IMR-90 (cell line): ENCODE results near the gene ABTB2. TPM values are rescaled to one million over a fixed set of nuclear protein-coding genes. Genes with fewer than 3 reads are reported as not detected.
A peak's percentile ranks its signal among the peaks of the same experiment; 100 is the strongest.

Experiments
- ATAC-seq: fragments of 200-7000 bp; cut with Tn5 transposase; 2 replicates; pipeline ENCODE4 v1.9.1; 2020; ENCODE audit warnings: low read depth, mild to moderate bottlenecking, moderate library complexity
- BruUV-seq: library from RNA; stranded (reverse); fragments of 400-500 nt; replicated peaks from 2 replicates; lab custom pipeline; 2021; lab: Mats Ljungman, UMichigan
- CTCF ChIA-PET: fragments of 300-600 bp; formaldehyde crosslinking; extraction: SDS; loops from one replicate; lab custom pipeline; 2021; ENCODE audit warnings: antibody characterized with exemption; lab: Yijun Ruan, JAX
- POLR2A ChIA-PET: fragments of 300-600 bp; sonication (Branson Sonifier 250); formaldehyde crosslinking; loops from one replicate; lab custom pipeline; 2022; ENCODE audit warnings: antibody characterized with exemption; ENCODE audit not compliant: unreplicated experiment; lab: Charles Lee
- DNase-seq: peaks from one replicate; pipeline ENCODE4 v3.0.0; 2013
- H2AFZ ChIP-seq: replicated peaks from 2 replicates; pipeline ENCODE3; 2013; ENCODE audit warnings: low read length, mild to moderate bottlenecking; ENCODE audit not compliant: poor library complexity
- H2AK5ac ChIP-seq: 2 replicates; pipeline ENCODE4 v1.6.1; 2013; ENCODE audit warnings: low read depth, low read length, inconsistent platforms
- H2AK9ac ChIP-seq: replicated peaks from 2 replicates; pipeline ENCODE3; 2013; ENCODE audit warnings: mild to moderate bottlenecking, low read depth, low read length, moderate library complexity; ENCODE audit not compliant: poor library complexity
- H2BK120ac ChIP-seq: 2 replicates; pipeline ENCODE4 v1.6.1; 2013; ENCODE audit warnings: low read depth, low read length, inconsistent platforms
- H2BK15ac ChIP-seq: 3 replicates; pipeline ENCODE4 v1.6.1; 2013; ENCODE audit warnings: low read depth, low read length, inconsistent platforms
- H2BK20ac ChIP-seq: 2 replicates; pipeline ENCODE4 v1.6.1; 2013; ENCODE audit warnings: low read depth, mild to moderate bottlenecking, inconsistent platforms, low read length, moderate library complexity
- H2BK5ac ChIP-seq: 2 replicates; pipeline ENCODE4 v1.6.1; 2013; ENCODE audit warnings: mild to moderate bottlenecking, low read depth, low read length, inconsistent platforms; ENCODE audit not compliant: poor library complexity, severe bottlenecking
- H3K14ac ChIP-seq: replicated peaks from 2 replicates; pipeline ENCODE4 v1.6.1; 2013; ENCODE audit warnings: low read depth, low read length, inconsistent platforms
- H3K18ac ChIP-seq: 2 replicates; pipeline ENCODE4 v1.6.1; 2013; ENCODE audit warnings: low read depth, low read length, control low read depth
- H3K23ac ChIP-seq: 2 replicates; pipeline ENCODE4 v1.6.1; 2013; ENCODE audit warnings: low read depth, low read length, inconsistent platforms
- H3K27ac ChIP-seq: 2 replicates; pipeline ENCODE4 v1.5.1; 2013; ENCODE audit warnings: mild to moderate bottlenecking, control low read depth, low read length; ENCODE audit not compliant: insufficient read depth
- H3K27me3 ChIP-seq: 2 replicates; pipeline ENCODE4 v1.6.1; 2013; ENCODE audit warnings: low read length; ENCODE audit not compliant: control insufficient read depth, insufficient read depth
- H3K36me3 ChIP-seq: 2 replicates; pipeline ENCODE4 v1.6.1; 2013; ENCODE audit warnings: low read length, mixed read lengths; ENCODE audit not compliant: control insufficient read depth, insufficient read depth
- H3K4ac ChIP-seq: 2 replicates; pipeline ENCODE4 v1.6.1; 2013; ENCODE audit warnings: low read depth, low read length, inconsistent platforms
- H3K4me1 ChIP-seq: 2 replicates; pipeline ENCODE4 v1.6.1; 2013; ENCODE audit warnings: low read length, mixed read lengths; ENCODE audit not compliant: control insufficient read depth, insufficient read depth
- H3K4me2 ChIP-seq: 2 replicates; pipeline ENCODE4 v1.6.1; 2013; ENCODE audit warnings: low read depth, mild to moderate bottlenecking, control low read depth, low read length, moderate library complexity
- H3K4me3 ChIP-seq: 2 replicates; pipeline ENCODE4 v1.5.1; 2013; ENCODE audit warnings: low read depth, mild to moderate bottlenecking, control low read depth, low read length, moderate library complexity; ENCODE audit not compliant: insufficient read depth
- H3K56ac ChIP-seq: 2 replicates; pipeline ENCODE4 v1.6.1; 2013; ENCODE audit warnings: low read length, inconsistent platforms; ENCODE audit not compliant: insufficient read depth; ENCODE audit errors: extremely low read depth
- H3K79me1 ChIP-seq, 2 experiments: 2 replicates each; pipeline ENCODE4 v1.6.1; 2013; ENCODE audit warnings: low read length in 2 of 2, inconsistent platforms in 1 of 2, low read depth in 1 of 2
- H3K9ac ChIP-seq: 2 replicates; pipeline ENCODE4 v1.6.1; 2013; ENCODE audit warnings: low read depth, low read length, control low read depth
- H3K9me1 ChIP-seq: 2 replicates; pipeline ENCODE4 v1.6.1; 2013; ENCODE audit warnings: low read length, inconsistent platforms; ENCODE audit not compliant: insufficient read depth
- H3K9me3 ChIP-seq: 2 replicates; pipeline ENCODE4 v1.6.1; 2013; ENCODE audit warnings: low read length; ENCODE audit not compliant: control insufficient read depth, insufficient read depth
- H4K20me1 ChIP-seq: 2 replicates; pipeline ENCODE4 v1.6.1; 2013; ENCODE audit warnings: low read length, inconsistent platforms; ENCODE audit not compliant: insufficient read depth
- H4K5ac ChIP-seq: 2 replicates; pipeline ENCODE4 v1.6.1; 2013; ENCODE audit warnings: mild to moderate bottlenecking, low read depth, low read length, control low read depth
- H4K8ac ChIP-seq, 2 experiments: 2 replicates each; pipeline ENCODE4 v1.6.1; 2013; ENCODE audit warnings: low read depth in 2 of 2, low read length in 2 of 2, control low read depth in 1 of 2, inconsistent platforms in 1 of 2
- H4K91ac ChIP-seq: 2 replicates; pipeline ENCODE4 v1.6.1; 2013; ENCODE audit warnings: low read depth, low read length, inconsistent platforms; ENCODE audit not compliant: insufficient read depth
- BHLHE40 ChIP-seq: fragments of 150-350 bp; IDR thresholded peaks from 2 replicates; pipeline ENCODE4 v1.6.1; 2016; ENCODE audit warnings: mild to moderate bottlenecking, low read depth, low read length
- CEBPB ChIP-seq: IDR thresholded peaks from 2 replicates; pipeline ENCODE4 v1.6.1; 2012; ENCODE audit warnings: low read depth, low read length, improper control_type of control experiment
- CHD1 ChIP-seq: IDR thresholded peaks from 2 replicates; pipeline ENCODE4 v1.6.1; 2012; ENCODE audit warnings: low read depth, low read length, improper control_type of control experiment
- FOS ChIP-seq: fragments of 150-350 bp; IDR thresholded peaks from 2 replicates; pipeline ENCODE4 v1.6.1; 2016; ENCODE audit warnings: low read depth, low read length
- MAFK ChIP-seq: IDR thresholded peaks from 2 replicates; pipeline ENCODE4 v1.6.1; 2012; ENCODE audit warnings: low read depth, low read length, improper control_type of control experiment
- MAZ ChIP-seq: IDR thresholded peaks from 2 replicates; pipeline ENCODE4 v1.6.1; 2012; ENCODE audit warnings: low read depth, mild to moderate bottlenecking, low read length, improper control_type of control experiment, moderate library complexity, borderline replicate concordance
- MXI1 ChIP-seq: IDR thresholded peaks from 2 replicates; pipeline ENCODE4 v1.6.1; 2012; ENCODE audit warnings: low read depth, mild to moderate bottlenecking, low read length, moderate library complexity, borderline replicate concordance
- NFE2L2 ChIP-seq: fragments of 150-350 bp; IDR thresholded peaks from 2 replicates; pipeline ENCODE4 v1.6.1; 2016; ENCODE audit warnings: low read depth, mild to moderate bottlenecking, low read length
- POLR2A ChIP-seq: IDR thresholded peaks from 2 replicates; pipeline ENCODE4 v1.6.1; 2012; ENCODE audit warnings: mild to moderate bottlenecking, low read depth, low read length
- RAD21 ChIP-seq: IDR thresholded peaks from 2 replicates; pipeline ENCODE4 v1.6.1; 2012; ENCODE audit warnings: low read length, improper control_type of control experiment
- RCOR1 ChIP-seq: IDR thresholded peaks from 2 replicates; pipeline ENCODE4 v1.6.1; 2012; ENCODE audit warnings: mild to moderate bottlenecking, low read length, improper control_type of control experiment; ENCODE audit not compliant: insufficient replicate concordance
- RFX5 ChIP-seq: IDR thresholded peaks from 2 replicates; pipeline ENCODE4 v1.8.0; 2012; ENCODE audit warnings: low read depth, mild to moderate bottlenecking, low read length, moderate library complexity
- SMC3 ChIP-seq: fragments of 150-350 bp; IDR thresholded peaks from 2 replicates; pipeline ENCODE4 v1.6.1; 2016; ENCODE audit warnings: low read depth, mild to moderate bottlenecking, antibody characterized with exemption, low read length, moderate library complexity
- WGBS, 2 experiments: methylation state at CpG; one replicate each; pipeline versions ENCODE4 v1.1.5 to v1.1.7; 2013; ENCODE audit warnings: missing lambda C conversion rate in 2 of 2; ENCODE audit not compliant: insufficient read length in 1 of 2; ENCODE audit errors: extremely low coverage in 2 of 2; 5-methylcytosine and 5-hydroxymethylcytosine counted together
- dilution Hi-C: fragments of 300-500 bp; cut with HindIII; formaldehyde crosslinking; loops from one replicate; pipeline ENCODE4 v1.14.3; 2018; ENCODE audit warnings: low sequenced_read_pairs; ENCODE audit not compliant: unreplicated experiment
- in situ Hi-C: fragments of 300-500 bp; cut with MboI; formaldehyde crosslinking; loops from 3 replicates; pipeline ENCODE4 v1.14.3; 2019; ENCODE audit warnings: low sequenced_read_pairs, inconsistent platforms, mixed read lengths
- intact Hi-C: fragments of 100-400 bp; cut with micrococcal nuclease; formaldehyde crosslinking; loops from 2 replicates; pipeline ENCODE4 v1.10.0; 2022
- polyA plus RNA-seq, 3 experiments: library from polyadenylated mRNA; depleted of rRNA; stranded (reverse); fragments of >200 nt; gene quantifications; 2 replicates each; pipeline ENCODE4 v1.2.3, GENCODE V29; 2012; ENCODE audit warnings: low replicate concordance in 1 of 3
- total RNA-seq: library from RNA; depleted of rRNA; stranded (reverse); fragments of >200 nt; gene quantifications from 2 replicates; pipeline ENCODE4 v1.2.3, GENCODE V29; 2012
- TF ChIP-seq, protein P1 (sequence below): conservative IDR thresholded peaks from 2 replicates; pipeline ENCODE4 v1.5.1; 2012; ENCODE audit warnings: mild to moderate bottlenecking, low read depth, low read length, improper control_type of control experiment
- TF ChIP-seq, protein P2 (sequence below): fragments of 150-350 bp; IDR thresholded peaks from 2 replicates; pipeline ENCODE4 v1.6.1; 2017; ENCODE audit warnings: mild to moderate bottlenecking, antibody characterized with exemption, low read length, low read depth
- TF ChIP-seq, protein P3 (sequence below): fragments of 150-350 bp; IDR thresholded peaks from 2 replicates; pipeline ENCODE4 v1.6.1; 2016; ENCODE audit warnings: low read depth, mild to moderate bottlenecking, low read length, moderate library complexity, borderline replicate concordance

The ABTB2 gene
- total and polyA plus RNA-seq, 2 of the 4 experiments (the other 2 are of a cell fraction): 0.18 to 2.0 TPM

DNA sequence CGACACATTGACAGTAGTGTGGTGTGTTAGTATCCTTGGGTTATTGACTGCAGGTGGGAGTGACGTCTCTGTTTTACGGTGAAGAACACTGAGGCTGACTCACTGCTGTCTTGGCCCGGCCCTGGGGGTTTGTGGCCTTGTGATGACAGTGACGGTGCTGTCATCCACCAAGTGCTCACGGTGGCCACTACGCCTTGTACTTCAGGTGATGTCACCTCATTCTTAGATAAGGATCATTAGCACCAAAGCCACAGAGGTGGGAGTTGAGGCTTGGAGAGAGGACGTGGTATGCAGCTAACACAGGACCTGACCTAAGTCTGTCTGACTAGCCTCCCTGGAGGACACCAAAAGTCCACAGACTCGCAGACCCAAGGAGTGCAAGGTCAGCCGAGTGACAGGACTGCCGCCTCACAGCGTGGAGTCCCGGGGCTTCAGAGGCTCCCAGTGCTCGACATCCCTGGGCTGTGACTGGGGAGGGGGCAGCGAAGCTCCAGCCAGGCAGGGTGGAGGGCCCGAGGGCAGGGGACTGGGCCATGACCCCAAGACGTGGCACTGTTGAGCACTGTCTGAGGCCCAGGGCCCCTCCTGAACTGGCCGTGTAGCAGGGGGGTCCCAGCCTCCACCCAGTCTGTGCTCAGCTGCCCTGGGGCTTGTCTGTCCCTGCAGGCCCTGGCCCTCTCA is 195.9 kb downstream of the ABTB2 start:
- Histone ChIP-seq H2AK9ac (no peak overlapping the region), H4K8ac (no peak overlapping the region), H4K20me1 (no peaks in the 10 kb centered on the region; the same call in 1 of the 2 replicates), H3K9ac (no peak overlapping the region), H3K4ac (no peak overlapping the region), H3K9me1 (no peaks in the 10 kb centered on the region; the same call in 1 of the 2 replicates), H3K27me3 (no peaks in the 10 kb centered on the region), H3K4me2 (no peak overlapping the region), H3K14ac (no peak overlapping the region), H2BK20ac (no peak overlapping the region), H2AFZ (peak overlapping the region; percentile 46), H2BK15ac (no peak overlapping the region), H4K91ac (no peak overlapping the region), H3K36me3 (0 out of 2 replicates have a peak, but pooled peaks cover 2% of the 10 kb centered on the region), H4K5ac (no peak overlapping the region), H3K27ac (no peak overlapping the region), H3K4me1 (no peaks in the 10 kb centered on the region), H2AK5ac (no peak overlapping the region), H3K18ac (no peak overlapping the region), H2BK5ac (no peak overlapping the region), H3K56ac (no peak overlapping the region), H3K79me1 (no peaks in the 10 kb centered on the region), H3K23ac (no peak overlapping the region), H3K4me3 (no peak overlapping the region), H2BK120ac (no peak overlapping the region), H3K9me3 (no peaks in the 10 kb centered on the region)
- no peak for TF ChIP-seq CEBPB
- no peak for TF ChIP-seq SMC3
- TF ChIP-seq MXI1: no peak
- TF ChIP-seq, protein P1, sequence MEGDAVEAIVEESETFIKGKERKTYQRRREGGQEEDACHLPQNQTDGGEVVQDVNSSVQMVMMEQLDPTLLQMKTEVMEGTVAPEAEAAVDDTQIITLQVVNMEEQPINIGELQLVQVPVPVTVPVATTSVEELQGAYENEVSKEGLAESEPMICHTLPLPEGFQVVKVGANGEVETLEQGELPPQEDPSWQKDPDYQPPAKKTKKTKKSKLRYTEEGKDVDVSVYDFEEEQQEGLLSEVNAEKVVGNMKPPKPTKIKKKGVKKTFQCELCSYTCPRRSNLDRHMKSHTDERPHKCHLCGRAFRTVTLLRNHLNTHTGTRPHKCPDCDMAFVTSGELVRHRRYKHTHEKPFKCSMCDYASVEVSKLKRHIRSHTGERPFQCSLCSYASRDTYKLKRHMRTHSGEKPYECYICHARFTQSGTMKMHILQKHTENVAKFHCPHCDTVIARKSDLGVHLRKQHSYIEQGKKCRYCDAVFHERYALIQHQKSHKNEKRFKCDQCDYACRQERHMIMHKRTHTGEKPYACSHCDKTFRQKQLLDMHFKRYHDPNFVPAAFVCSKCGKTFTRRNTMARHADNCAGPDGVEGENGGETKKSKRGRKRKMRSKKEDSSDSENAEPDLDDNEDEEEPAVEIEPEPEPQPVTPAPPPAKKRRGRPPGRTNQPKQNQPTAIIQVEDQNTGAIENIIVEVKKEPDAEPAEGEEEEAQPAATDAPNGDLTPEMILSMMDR: no peak
- TF ChIP-seq POLR2A: no peak
- TF ChIP-seq NFE2L2: no peak
- no peak for TF ChIP-seq BHLHE40
- TF ChIP-seq RAD21: no peak
- TF ChIP-seq, protein P2, sequence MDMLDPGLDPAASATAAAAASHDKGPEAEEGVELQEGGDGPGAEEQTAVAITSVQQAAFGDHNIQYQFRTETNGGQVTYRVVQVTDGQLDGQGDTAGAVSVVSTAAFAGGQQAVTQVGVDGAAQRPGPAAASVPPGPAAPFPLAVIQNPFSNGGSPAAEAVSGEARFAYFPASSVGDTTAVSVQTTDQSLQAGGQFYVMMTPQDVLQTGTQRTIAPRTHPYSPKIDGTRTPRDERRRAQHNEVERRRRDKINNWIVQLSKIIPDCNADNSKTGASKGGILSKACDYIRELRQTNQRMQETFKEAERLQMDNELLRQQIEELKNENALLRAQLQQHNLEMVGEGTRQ: no peak
- no peak for TF ChIP-seq RFX5
- no peak for TF ChIP-seq MAFK
- no peak for TF ChIP-seq CHD1
- TF ChIP-seq, protein P3, sequence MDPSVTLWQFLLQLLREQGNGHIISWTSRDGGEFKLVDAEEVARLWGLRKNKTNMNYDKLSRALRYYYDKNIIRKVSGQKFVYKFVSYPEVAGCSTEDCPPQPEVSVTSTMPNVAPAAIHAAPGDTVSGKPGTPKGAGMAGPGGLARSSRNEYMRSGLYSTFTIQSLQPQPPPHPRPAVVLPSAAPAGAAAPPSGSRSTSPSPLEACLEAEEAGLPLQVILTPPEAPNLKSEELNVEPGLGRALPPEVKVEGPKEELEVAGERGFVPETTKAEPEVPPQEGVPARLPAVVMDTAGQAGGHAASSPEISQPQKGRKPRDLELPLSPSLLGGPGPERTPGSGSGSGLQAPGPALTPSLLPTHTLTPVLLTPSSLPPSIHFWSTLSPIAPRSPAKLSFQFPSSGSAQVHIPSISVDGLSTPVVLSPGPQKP: no peak
- no peak for TF ChIP-seq MAZ
- no peak for TF ChIP-seq FOS
- no peak for TF ChIP-seq RCOR1
- no peak for ATAC-seq
- CTCF ChIA-PET: no interaction called here
- dilution Hi-C loops: no loop called here
- 78% methylated on average over 11 of the region's 18 CpGs; no CpG with 5 or more reads in 1 of the 2 experiments for WGBS, 2 experiments
- BruUV-seq: no TSS peak
- peak; percentile 20 for DNase-seq
- POLR2A ChIA-PET: no interaction called here
- intact Hi-C loops: no loop called here
- in situ Hi-C loops: no loop called here
